Tibial nerve (tissue), 4 donors: ENCODE results near the gene EPS8L1.

Experiments
- EP300 ChIP-seq, 2 donors: sonication (generic); formaldehyde crosslinking; IDR thresholded peaks; one replicate each; pipeline ENCODE4 v1.6.1; 2017; ENCODE audit warnings: antibody characterized with exemption in 2 of 2, mild to moderate bottlenecking in 1 of 2
- POLR2A ChIP-seq, 2 donors: fragments of 450-650 bp; IDR thresholded peaks; one replicate each; pipeline ENCODE4 v1.6.1; 2017; ENCODE audit warnings: antibody characterized with exemption in 2 of 2, mild to moderate bottlenecking in 2 of 2, moderate library complexity in 2 of 2
- TF ChIP-seq, protein P1 (sequence below), 5 experiments: fragments of 200-600 bp in 3 of 5; fragments of 450-650 bp in 2 of 5; sonication (generic) in 3 of 5; IDR thresholded peaks; one replicate each; pipeline ENCODE4 v1.5.1; 2016 to 2019; ENCODE audit warnings: antibody characterized with exemption in 5 of 5, mild to moderate bottlenecking in 3 of 5, moderate library complexity in 2 of 5

GRCh38 chr19:55071913-55072312, 3.8 kb upstream of the EPS8L1 start:
- TF ChIP-seq, protein P1, sequence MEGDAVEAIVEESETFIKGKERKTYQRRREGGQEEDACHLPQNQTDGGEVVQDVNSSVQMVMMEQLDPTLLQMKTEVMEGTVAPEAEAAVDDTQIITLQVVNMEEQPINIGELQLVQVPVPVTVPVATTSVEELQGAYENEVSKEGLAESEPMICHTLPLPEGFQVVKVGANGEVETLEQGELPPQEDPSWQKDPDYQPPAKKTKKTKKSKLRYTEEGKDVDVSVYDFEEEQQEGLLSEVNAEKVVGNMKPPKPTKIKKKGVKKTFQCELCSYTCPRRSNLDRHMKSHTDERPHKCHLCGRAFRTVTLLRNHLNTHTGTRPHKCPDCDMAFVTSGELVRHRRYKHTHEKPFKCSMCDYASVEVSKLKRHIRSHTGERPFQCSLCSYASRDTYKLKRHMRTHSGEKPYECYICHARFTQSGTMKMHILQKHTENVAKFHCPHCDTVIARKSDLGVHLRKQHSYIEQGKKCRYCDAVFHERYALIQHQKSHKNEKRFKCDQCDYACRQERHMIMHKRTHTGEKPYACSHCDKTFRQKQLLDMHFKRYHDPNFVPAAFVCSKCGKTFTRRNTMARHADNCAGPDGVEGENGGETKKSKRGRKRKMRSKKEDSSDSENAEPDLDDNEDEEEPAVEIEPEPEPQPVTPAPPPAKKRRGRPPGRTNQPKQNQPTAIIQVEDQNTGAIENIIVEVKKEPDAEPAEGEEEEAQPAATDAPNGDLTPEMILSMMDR (IDR thresholded peaks at IDR 0.05) = no peak
- TF ChIP-seq EP300 (IDR thresholded peaks at IDR 0.05) = no peak
- TF ChIP-seq POLR2A (IDR thresholded peaks at IDR 0.05) = no peak
